Measurements from ENCODE around the gene AKIRIN1.
"Not testable (repeated sequence)": the region's sequence is repeated elsewhere in the genome, so short reads cannot be mapped to it uniquely, and the experiment has no call there.

The AKIRIN1 gene

DNA sequence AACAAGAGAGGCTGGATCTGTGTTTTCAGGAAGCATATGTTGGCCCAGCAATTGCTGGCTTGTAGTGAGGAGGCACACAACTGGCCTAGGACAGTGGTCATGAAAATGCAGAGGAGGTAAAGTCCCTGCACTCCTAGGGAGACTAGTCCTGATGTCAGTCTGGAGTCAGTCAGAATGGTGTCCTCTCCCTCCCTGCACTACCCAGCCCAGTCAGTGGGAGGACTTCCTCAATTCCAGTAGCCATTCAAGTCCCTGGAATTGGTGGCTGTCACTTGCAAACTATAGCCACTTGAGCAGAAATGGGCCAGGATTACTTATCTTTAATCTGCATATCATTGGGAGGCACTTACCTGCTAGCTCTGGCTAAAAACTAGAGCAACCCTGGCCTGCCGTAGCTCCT lies 53.7 kb downstream of the AKIRIN1 start:
- DNase-seq (ENCODE audit: low read depth in 4 of 4, low spot score in 1 of 4): no peak

DNA sequence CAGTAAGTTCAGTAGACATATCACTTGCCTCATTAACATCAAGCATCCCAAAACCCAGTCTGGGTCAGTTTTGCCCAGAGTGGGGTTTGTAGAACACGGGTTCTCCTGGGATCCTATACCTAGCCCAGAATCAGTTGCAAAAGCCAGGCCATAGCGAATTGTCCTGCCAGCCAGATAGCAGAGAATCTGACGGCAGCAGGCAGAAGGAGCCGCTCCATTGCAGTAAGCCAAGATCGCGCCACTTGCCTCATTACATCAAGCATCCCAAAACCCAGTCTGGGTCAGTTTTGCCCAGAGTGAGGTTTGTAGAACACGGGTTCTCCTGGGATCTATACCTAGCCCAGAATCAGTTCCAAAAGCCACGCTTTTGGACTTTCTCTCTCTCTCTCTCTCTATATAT lies 54.2 kb downstream of the AKIRIN1 start:
- DNase-seq (ENCODE audit: low read depth in 4 of 4, low spot score in 1 of 4): no peak

DNA sequence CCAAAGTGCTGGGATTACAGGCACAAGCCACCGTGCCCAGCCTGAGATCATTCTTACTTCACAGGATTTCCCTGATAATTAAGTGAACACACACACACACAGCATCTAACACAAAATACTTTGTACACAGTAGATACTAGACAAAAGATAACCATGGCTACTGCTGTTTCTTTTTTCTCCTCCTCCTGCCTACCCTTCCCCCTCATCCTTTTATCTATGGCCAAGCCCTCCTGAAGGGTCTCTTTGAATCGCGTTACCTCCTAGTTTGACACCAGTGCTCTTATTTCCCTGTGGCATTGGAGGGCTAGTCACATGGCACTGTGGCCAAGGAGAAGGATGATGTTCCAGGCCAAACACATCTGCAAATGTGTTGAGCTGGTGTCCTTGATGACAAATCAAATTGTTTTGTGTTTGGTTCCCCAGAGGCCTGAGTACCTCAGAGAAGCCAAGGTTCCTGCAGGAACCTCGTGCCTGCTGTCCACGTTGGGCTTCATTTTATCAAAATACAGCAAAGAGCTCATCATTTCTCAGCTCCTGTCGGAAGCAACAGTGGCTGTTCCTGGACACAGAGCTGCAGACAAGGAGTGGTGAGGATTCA lies 55.6 kb downstream of the AKIRIN1 start:
- DNase-seq (ENCODE audit: low read depth in 4 of 4, low spot score in 1 of 4): no peak

DNA sequence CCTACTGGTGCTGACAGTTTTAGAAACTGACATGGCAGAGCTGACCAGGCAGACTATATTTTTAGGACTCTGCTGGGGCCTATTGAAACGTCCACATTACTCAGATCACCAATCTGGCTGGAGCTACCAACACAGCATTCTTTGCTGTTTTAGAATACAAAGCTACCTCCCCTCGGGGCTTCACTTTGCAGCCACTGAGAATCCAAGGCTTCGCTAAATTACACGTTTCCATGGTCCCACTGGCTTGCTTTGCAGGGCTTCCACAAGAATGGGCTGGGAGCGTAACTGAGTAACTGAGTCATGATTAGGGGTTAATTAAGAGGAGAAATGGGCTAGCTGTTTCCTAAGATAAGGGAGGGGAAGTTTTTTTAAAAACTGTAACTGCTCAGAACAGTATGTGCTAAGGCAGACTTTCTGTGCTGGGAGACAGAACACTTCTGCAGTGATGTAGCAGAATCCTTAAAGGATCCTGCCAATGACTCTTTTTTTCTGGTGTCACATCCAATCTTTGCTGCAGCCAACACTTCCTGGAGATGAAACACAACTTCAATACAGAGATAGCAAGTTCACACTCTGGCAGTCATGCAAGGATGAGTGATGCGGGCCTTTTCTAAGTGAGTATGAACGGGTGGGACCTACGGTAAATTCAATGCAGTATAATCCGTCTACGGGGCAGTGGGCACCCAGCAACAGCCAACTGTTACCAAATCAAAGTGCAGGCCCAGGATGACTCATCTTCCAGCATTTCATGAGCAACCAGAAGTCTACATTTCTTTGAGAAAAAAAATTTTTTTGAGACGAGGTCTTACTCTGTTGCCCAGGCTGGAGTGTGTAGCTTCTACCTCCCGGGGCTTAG lies 56.5 kb downstream of the AKIRIN1 start:
- DNase-seq (ENCODE audit: low read depth in 4 of 4, low spot score in 1 of 4): no peak

DNA sequence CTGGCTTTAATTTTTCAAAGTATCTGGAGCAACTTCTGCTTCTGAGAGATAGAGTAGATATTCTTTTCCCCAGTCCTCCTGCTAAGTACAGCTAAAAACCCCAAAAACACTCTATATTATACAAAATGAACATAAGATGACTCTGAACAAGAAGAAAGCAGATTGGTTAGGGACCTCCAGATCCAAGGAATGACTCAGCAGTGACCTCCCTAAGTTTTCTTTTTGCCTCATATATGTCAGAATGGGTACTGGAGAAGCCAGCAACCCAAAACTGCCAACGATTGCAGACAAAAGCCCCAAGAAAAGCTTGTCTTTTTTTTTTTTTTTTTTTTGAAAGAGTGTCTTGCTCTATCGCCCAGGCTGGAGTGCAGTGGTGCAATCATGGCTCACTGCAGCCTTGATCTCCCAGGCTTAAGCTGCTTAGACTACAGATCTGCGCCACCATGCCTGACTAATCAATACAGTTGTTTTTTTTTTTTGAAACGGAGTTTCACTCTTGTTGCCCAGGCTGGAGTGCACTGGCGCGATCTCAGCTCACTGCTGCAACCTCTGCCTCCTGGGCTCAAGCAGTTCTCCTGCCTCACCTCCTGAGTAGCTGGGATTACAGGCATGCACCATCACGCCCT lies 57.8 kb downstream of the AKIRIN1 start:
- no peak for DNase-seq (ENCODE audit: low read depth in 4 of 4, low spot score in 1 of 4)

DNA sequence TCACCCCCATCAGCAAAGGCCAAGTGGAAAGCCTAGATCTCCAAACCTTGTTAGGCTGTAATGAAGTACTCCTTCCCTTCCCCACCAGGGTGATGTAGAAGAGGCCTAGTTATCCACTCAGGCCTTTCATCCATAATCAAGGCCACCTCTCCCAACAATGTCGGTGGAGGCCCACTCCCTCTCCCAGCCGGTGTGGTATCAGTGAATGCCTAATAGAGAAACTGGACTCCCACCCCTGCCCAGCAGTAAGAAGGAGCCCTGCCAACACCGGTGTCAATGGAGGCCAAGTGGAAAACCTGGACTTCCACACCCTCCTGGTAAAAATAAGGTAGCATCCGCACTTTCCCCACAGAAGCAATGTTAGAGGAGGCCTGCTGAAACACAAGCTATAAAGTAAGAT lies 58.9 kb downstream of the AKIRIN1 start:
- DNase-seq (ENCODE audit: low read depth in 4 of 4, low spot score in 1 of 4): no peak

DNA sequence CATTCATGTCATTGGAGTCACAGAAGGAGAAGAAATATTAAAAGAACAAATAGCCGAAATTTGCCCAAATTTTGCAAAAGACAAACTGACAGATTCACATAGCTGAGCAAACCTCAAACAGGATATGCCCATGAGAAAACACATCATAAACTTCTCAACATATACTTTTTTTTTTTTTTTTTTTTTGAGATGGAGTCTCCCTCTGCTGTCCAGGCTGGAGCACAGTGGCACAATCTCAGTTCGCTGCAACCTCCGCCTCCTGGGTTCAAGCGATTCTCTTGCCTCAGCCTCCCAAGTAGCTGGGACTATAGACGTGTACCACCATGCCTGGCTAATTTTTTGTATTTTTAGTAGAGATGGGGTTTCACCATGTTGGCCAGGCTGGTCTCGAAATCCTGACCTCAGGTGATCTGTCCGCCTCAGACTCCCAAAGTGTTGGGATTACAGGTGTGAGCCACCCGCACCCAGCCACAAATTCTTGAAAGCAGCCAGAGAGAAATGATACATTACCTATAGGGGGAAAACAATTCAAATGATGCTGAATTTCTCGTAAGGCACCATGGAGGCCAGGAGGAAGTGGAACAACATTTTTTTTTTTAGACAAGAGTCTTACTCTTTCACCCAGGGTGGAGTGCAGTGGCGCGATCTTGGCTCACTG lies 60.2 kb downstream of the AKIRIN1 start:
- not testable (repeated sequence) for DNase-seq (ENCODE audit: low read depth in 4 of 4, low spot score in 1 of 4)

DNA sequence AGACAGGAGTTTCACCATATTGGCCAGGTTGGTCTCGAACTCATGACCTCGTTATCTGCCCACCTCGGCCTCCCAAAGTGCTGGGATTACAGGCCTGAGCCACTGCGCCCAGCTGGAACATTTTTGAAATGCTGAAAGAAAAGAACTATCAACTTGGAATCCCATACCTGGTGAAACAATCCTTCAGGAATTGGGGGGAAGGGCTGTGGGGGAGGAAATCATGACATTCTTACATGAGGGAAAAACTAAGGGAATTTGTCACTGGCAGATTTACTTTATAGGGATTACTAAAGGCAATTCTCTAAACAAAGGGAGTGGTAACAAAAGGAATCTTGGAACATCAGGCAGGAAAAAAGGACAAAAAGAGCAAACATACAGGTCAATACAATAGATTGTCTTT lies 60.9 kb downstream of the AKIRIN1 start:
- DNase-seq (ENCODE audit: low read depth in 4 of 4, low spot score in 1 of 4): no peak

DNA sequence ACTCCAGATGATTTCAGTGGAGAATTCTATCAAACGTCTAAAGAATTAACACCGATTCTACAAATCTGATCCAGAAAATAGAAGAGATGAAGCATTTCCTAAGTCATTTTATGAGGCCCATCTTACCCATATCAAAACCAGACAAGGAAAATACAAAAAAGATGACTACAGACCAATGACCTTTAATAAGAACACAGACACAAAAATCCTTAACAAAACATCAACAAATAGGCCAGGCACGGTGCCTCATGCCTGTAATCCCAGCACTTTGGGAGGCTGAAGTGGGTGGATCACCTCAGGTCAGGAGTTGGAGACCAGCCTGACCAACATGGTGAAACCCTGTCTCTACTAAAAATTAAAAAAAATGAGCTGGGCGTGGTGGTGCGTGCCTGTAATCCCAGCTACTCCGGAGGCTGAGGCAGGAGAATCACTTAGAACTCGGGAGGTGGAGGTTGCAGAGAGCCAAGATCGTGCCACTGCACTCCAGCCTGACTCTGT lies 64.2 kb downstream of the AKIRIN1 start:
- not testable (repeated sequence) for DNase-seq (ENCODE audit: low read depth in 4 of 4, low spot score in 1 of 4)

Measured in stimulated activated CD4-positive, alpha-beta T cell treated with anti-CD3 and anti-CD28 coated beads, Interleukin-1b, Interleukin-23, amount 100 ng/mL, for 24 hours (primary cell).